ENCODE data around the gene ZC3H7A. TPM values are rescaled to one million over a fixed set of nuclear protein-coding genes. Genes with fewer than 3 reads are reported as not detected.
"Not testable (repeated sequence)": the region's sequence is repeated elsewhere in the genome, so short reads cannot be mapped to it uniquely, and the experiment has no call there.

Gene ZC3H7A
- total RNA-seq, 2 experiments from 2014 or later, result 62.3 to 67.8 TPM

DNA sequence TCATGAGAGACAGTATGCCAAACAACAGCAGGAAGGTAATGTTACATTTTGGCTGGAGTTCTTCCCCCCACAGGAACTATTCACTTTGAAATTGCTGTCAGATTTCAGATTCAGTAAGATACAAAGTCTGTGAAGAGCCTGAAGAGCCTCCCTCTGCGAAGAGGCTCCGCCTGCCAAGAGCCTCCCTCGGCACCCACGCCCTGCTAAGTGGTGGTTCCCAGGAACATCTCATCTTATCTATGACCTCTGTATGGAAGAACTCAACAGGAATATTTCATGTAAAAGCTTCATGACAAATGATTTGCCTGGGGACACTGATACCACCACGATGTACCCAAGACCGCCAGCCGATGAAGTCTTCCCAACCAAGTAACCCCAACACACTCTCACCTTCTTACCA, 3.2 kb downstream of the ZC3H7A start:
- Mint-ChIP-seq H3K36me3 (ENCODE audit: low read depth) (peaks cover 37% of the 10 kb centered on the region), H3K27me3 (no peaks in the 10 kb centered on the region), H3K9me3 (no peaks in the 10 kb centered on the region), H3K4me1 (ENCODE audit: low read depth) (peaks cover 63% of the 10 kb centered on the region), H3K27ac (peak overlapping the region; percentile 93), H3K4me3 (peak overlapping the region; percentile 76)
- POLR2A ChIA-PET, result interaction anchor here (0.8 to 6.6 kb wide), 2 partner anchors 52 to 167 kb away, joined by 3 to 48 read pairs; partner anchors contain the start of gene TXNDC11
- DNase-seq (no peak), ATAC-seq (no peak)
- intact Hi-C loops (cut with micrococcal nuclease), result no loop called here
- CTCF ChIA-PET, result interaction anchor here (7.5 kb wide), 1 partner anchor 12 kb away, joined by 125 read pairs; no protein-coding TSS in a partner anchor
- TF ChIP-seq, protein P1, sequence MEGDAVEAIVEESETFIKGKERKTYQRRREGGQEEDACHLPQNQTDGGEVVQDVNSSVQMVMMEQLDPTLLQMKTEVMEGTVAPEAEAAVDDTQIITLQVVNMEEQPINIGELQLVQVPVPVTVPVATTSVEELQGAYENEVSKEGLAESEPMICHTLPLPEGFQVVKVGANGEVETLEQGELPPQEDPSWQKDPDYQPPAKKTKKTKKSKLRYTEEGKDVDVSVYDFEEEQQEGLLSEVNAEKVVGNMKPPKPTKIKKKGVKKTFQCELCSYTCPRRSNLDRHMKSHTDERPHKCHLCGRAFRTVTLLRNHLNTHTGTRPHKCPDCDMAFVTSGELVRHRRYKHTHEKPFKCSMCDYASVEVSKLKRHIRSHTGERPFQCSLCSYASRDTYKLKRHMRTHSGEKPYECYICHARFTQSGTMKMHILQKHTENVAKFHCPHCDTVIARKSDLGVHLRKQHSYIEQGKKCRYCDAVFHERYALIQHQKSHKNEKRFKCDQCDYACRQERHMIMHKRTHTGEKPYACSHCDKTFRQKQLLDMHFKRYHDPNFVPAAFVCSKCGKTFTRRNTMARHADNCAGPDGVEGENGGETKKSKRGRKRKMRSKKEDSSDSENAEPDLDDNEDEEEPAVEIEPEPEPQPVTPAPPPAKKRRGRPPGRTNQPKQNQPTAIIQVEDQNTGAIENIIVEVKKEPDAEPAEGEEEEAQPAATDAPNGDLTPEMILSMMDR (IDR thresholded peaks at IDR 0.05), result no peak

DNA sequence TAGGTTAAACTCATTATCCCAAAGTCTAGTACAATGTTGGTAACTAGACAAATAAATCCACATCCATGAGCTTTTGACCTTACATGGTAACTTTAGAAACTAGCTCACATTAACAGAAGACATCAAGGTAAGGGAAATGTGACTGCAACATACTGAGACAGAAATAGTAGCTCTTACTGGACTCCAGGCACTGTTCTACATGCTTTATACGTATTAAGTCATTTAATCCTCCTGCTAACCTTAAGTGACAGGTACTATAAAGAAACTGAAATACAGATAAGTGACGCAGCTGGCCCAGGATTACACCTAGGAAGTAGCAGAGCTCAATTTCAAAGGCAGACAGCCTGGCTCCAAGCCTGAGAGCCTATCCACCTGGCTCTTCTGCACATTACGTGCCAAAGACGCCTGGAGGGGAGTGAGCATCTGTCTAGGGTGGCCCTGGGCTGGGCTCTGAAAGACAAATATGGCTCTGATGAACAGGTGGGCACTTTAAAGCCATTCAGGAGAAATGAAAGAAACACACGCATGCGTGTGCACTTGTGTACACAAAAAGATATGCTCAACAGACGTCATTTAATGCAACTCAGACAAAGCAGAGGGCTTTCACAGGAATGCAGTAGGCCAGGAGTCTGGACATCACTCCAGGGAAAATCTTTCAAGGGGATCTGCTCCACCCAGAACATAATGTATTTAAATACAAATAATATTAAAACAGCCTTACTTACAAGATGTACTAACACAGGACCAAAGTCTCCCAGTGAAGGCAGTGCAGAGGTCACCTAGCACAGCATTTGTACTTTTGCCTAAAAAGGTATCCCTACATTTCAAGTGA, 4.4 kb downstream of the ZC3H7A start:
- Mint-ChIP-seq H3K36me3 (ENCODE audit: low read depth) (peaks cover 42% of the 10 kb centered on the region), H3K9me3 (no peaks in the 10 kb centered on the region), H3K27me3 (no peaks in the 10 kb centered on the region), H3K27ac (peak overlapping the region; percentile 73), H3K4me3 (no peak overlapping the region), H3K4me1 (ENCODE audit: low read depth) (peaks cover 68% of the 10 kb centered on the region)
- ChIA-PET POLR2A (interaction anchor here (1.0 to 6.6 kb wide), 5 partner anchors 10 to 50 kb away, joined by 3 to 48 read pairs (median 4); partner anchors contain the start of gene TXNDC11), CTCF (interaction anchor here (7.5 kb wide), 1 partner anchor 11 kb away, joined by 125 read pairs; no protein-coding TSS in a partner anchor)
- DNase-seq (peak; percentile 31), ATAC-seq (no peak)
- TF ChIP-seq, protein P1 (IDR thresholded peaks at IDR 0.05), result no peak
- intact Hi-C loops (cut with micrococcal nuclease), result no loop called here

DNA sequence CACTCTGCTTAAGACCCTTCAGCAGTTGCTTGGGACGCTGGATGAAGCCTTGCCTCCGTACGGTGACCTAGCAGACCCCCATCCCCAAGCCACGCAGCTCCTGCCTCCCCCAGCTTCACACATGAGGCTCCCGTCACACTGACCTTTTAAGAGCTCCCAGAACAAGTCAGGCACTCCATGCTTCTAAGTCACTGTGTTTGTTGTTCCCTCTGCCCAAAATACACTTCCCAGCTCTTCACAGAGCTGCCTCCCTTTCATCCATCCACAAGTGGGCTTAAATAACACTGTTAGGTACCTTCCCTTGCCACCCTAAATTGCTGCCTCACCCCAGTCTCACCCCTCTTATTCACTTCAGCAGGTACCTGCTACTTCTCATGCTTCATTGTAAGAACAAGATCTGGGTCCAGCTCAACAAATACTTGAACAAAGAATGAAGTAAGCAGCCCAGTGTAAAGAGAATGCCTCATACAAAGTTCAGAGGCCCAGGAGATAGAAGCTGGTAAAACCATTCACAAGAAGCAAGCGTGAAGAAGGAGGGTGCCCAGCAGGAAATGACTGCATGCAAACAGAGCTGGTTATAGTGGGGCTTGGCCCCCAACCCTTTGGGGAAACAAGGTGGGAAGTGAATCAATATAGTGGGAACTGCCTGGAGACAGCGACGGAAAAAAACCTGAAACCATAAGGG, 5.8 kb downstream of the ZC3H7A start:
- DNase-seq, result no peak
- TF ChIP-seq, protein P1 (IDR thresholded peaks at IDR 0.05), result no peak
- H3K27ac Mint-ChIP-seq, result peak overlapping the region; percentile 73
- POLR2A ChIA-PET, result interaction anchor here (0.7 to 2.1 kb wide), 8 partner anchors 9 to 230 kb away, joined by 3 to 11 read pairs (median 3); no protein-coding TSS in a partner anchor
- H3K4me3 Mint-ChIP-seq, result peak overlapping the region; percentile 1
- peak; percentile 32 for ATAC-seq
- no peaks in the 10 kb centered on the region for H3K9me3 Mint-ChIP-seq
- intact Hi-C loops (cut with micrococcal nuclease), result no loop called here
- CTCF ChIA-PET, result interaction anchor here (1.5 kb wide), 2 partner anchors 11 to 76 kb away, joined by 3 read pairs; no protein-coding TSS in a partner anchor
- peaks cover 44% of the 10 kb centered on the region for H3K36me3 Mint-ChIP-seq (ENCODE audit: low read depth)
- H3K4me1 Mint-ChIP-seq (ENCODE audit: low read depth), result peaks cover 82% of the 10 kb centered on the region
- no peaks in the 10 kb centered on the region for H3K27me3 Mint-ChIP-seq

DNA sequence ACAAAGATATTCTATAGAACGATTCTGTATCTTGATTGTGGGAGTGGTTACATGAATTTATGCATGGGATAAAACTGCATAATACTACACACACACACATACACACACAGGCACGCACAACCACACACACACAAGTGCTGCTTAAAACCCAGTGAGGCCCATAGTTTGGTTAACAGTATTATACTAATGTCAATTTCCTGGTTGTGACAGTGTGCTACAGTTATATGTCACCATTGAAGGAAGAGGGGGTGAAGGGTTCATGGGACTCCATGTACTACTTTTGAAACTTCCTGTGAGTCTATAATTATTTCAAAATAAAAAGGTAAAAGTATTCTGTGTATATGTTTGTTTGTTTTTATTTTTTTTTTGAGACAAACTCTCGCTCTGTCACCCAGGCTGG, 8.1 kb downstream of the ZC3H7A start:
- POLR2A ChIA-PET, result interaction anchor here (1.4 kb wide), 1 partner anchor 9 kb away, joined by 5 read pairs; no protein-coding TSS in a partner anchor
- ATAC-seq, result peak; percentile 22

DNA sequence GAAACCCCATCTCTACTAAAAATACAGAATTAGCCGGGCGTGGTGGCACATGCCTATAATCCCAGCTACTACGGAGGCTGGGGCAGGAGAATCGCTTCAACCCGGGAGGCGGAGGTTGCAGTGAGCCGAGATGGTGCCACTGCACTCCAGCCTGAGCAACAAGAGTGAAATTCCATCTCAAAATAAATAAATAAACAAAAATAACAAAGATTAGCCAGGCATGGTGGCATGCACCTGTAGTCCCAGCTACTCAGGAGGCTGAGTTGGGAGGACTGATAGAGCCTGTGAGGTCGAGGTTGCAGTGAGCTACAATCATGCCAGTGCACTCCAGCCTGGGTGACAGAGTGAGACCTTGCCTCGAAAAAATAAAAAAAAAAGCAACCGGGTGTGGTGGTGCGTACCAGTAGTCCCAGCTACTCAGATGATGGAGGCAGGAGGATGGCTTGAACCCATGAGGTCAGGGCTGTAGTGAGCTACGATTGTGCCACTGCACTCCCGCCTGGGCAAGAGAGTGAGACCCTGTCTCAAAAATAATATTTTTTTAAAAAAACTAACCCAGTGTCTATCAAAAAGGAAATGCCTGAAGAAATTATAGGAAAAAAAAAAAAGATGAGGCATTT, 12.0 kb downstream of the ZC3H7A start:
- H3K4me1 Mint-ChIP-seq (ENCODE audit: low read depth), result peaks cover 74% of the 10 kb centered on the region
- POLR2A ChIA-PET, result interaction anchor here (1.1 to 6.6 kb wide), 2 partner anchors 12 to 15 kb away, joined by 4 to 55 read pairs; partner anchors contain the start of gene ZC3H7A
- CTCF ChIA-PET, result interaction anchor here (13.0 kb wide), 1 partner anchor 10 kb away, joined by 125 read pairs; the partner anchor contains the start of gene ZC3H7A
- DNase-seq; ATAC-seq; intact Hi-C loops (cut with micrococcal nuclease); H3K9me3 Mint-ChIP-seq; H3K4me3 Mint-ChIP-seq; H3K27me3 Mint-ChIP-seq: not testable (repeated sequence)
- peak overlapping the region; percentile 90 for H3K27ac Mint-ChIP-seq
- H3K36me3 Mint-ChIP-seq (ENCODE audit: low read depth), result peaks cover 26% of the 10 kb centered on the region

More for the DNA sequence above, 8.1 kb downstream of the ZC3H7A start:
- Mint-ChIP-seq H3K27ac (peak overlapping the region; percentile 48), H3K27me3 (no peaks in the 10 kb centered on the region), H3K4me3 (no peak overlapping the region), H3K9me3 (no peaks in the 10 kb centered on the region), H3K36me3 (ENCODE audit: low read depth) (peaks cover 26% of the 10 kb centered on the region), H3K4me1 (ENCODE audit: low read depth) (peaks cover 73% of the 10 kb centered on the region)
- intact Hi-C loops (cut with micrococcal nuclease), result no loop called here
- CTCF ChIA-PET, result no interaction called here
- no peak for DNase-seq
- TF ChIP-seq, protein P1 (IDR thresholded peaks at IDR 0.05), result no peak

DNA sequence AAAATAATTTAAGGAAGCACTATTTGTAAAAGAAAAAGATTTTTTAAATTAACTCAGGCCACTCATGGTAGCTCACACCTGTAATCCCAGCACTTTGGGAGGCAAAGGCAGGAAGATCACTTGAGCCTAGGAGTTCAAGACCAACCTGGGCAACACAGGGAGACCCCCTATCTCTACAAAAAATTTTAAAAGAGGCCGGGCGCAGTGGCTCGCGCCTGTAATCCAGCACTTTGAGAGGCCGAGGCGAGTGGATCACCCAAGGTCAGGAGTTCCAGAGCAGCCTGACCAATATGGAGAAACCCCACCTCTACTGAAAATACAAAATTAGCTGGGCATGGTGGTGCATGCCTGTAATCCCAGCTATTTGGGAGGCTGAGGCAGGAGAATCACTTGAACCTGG, 12.7 kb downstream of the ZC3H7A start:
- H3K9me3 Mint-ChIP-seq; ATAC-seq; H3K4me3 Mint-ChIP-seq; intact Hi-C loops (cut with micrococcal nuclease); H3K27me3 Mint-ChIP-seq; DNase-seq: not testable (repeated sequence)
- POLR2A ChIA-PET, result interaction anchor here (0.7 to 6.6 kb wide), 4 partner anchors 13 to 50 kb away, joined by 3 to 55 read pairs (median 4); partner anchors contain the start of gene ZC3H7A
- H3K36me3 Mint-ChIP-seq (ENCODE audit: low read depth), result peaks cover 27% of the 10 kb centered on the region
- CTCF ChIA-PET, result interaction anchor here (13.0 kb wide), 1 partner anchor 11 kb away, joined by 125 read pairs; the partner anchor contains the start of gene ZC3H7A
- peaks cover 69% of the 10 kb centered on the region for H3K4me1 Mint-ChIP-seq (ENCODE audit: low read depth)
- H3K27ac Mint-ChIP-seq, result peak overlapping the region; percentile 88
